PC-9 (cell line): Measurements from ENCODE around the gene PKD2L1.

Experiments
- EZH2 ChIP-seq: fragments of 200-600 bp; sonication (generic); IDR thresholded peaks from 2 replicates; pipeline ENCODE4 v1.8.0; 2017; ENCODE audit warnings: antibody characterized with exemption, low read depth
- TF ChIP-seq, protein P1 (sequence below): fragments of 200-600 bp; sonication (generic); conservative IDR thresholded peaks from 2 replicates; pipeline ENCODE4 v1.6.1; 2017; ENCODE audit warnings: mixed run types, antibody characterized with exemption, mild to moderate bottlenecking, moderate library complexity

DNA sequence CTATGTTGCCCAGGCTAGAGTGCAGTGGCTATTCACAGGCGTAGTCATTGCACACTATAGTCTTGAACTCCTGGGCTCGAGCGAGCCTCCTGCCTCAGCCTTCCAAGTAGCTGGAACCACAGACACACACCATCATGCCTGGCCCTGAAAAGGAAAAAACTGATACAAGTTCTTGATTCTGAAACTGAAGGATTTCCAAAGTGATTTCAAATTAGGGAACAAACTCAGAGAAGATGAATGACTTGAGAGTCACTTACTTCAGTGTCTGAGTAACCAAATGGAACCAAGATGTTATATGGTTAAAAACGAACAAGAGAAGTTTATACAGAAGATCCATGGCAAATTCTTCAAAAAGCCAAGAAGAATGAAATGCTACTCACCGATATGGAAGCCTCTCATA is 77.0 kb downstream of the PKD2L1 start:
- TF ChIP-seq, protein P1, sequence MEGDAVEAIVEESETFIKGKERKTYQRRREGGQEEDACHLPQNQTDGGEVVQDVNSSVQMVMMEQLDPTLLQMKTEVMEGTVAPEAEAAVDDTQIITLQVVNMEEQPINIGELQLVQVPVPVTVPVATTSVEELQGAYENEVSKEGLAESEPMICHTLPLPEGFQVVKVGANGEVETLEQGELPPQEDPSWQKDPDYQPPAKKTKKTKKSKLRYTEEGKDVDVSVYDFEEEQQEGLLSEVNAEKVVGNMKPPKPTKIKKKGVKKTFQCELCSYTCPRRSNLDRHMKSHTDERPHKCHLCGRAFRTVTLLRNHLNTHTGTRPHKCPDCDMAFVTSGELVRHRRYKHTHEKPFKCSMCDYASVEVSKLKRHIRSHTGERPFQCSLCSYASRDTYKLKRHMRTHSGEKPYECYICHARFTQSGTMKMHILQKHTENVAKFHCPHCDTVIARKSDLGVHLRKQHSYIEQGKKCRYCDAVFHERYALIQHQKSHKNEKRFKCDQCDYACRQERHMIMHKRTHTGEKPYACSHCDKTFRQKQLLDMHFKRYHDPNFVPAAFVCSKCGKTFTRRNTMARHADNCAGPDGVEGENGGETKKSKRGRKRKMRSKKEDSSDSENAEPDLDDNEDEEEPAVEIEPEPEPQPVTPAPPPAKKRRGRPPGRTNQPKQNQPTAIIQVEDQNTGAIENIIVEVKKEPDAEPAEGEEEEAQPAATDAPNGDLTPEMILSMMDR = no peak
- no peak for TF ChIP-seq EZH2
